ENCODE data around the gene GLB1L3.
"Not testable (repeated sequence)": the region's sequence is repeated elsewhere in the genome, so short reads cannot be mapped to it uniquely, and the experiment has no call there.

The GLB1L3 gene

GRCh38 chr11:134276396-134277182 lies 410 bp downstream of the GLB1L3 start:
- DNase-seq (ENCODE audit: low read depth): no peak

- no peak for DNase-seq (ENCODE audit: low read depth)
Measured at GRCh38 chr11:134277183-134278001, 1.2 kb downstream of the GLB1L3 start.

- no peak for DNase-seq (ENCODE audit: low read depth)
Measured at GRCh38 chr11:134278356-134278755, 2.2 kb downstream of the GLB1L3 start.

GRCh38 chr11:134281635-134282034 lies 5.5 kb downstream of the GLB1L3 start:
- DNase-seq (ENCODE audit: low read depth): not testable (repeated sequence)

GRCh38 chr11:134282121-134283045 lies 6.2 kb downstream of the GLB1L3 start:
- DNase-seq (ENCODE audit: low read depth): no peak

GRCh38 chr11:134283461-134284230 lies 7.5 kb downstream of the GLB1L3 start:
- DNase-seq (ENCODE audit: low read depth): no peak

GRCh38 chr11:134284349-134284748 lies 8.2 kb downstream of the GLB1L3 start:
- DNase-seq (ENCODE audit: low read depth): not testable (repeated sequence)

- DNase-seq (ENCODE audit: low read depth): no peak
Measured at GRCh38 chr11:134287561-134287960, 11.4 kb downstream of the GLB1L3 start.

- DNase-seq (ENCODE audit: low read depth): no peak
Measured at GRCh38 chr11:134288486-134288885, 12.3 kb downstream of the GLB1L3 start.

GRCh38 chr11:134289167-134289566 lies 13.0 kb downstream of the GLB1L3 start:
- DNase-seq (ENCODE audit: low read depth): no peak

- DNase-seq (ENCODE audit: low read depth): no peak
Measured at GRCh38 chr11:134289789-134290188, 13.6 kb downstream of the GLB1L3 start.

GRCh38 chr11:134290646-134291045 lies 14.5 kb downstream of the GLB1L3 start:
- no peak for DNase-seq (ENCODE audit: low read depth)

- no peak for DNase-seq (ENCODE audit: low read depth)
Measured at GRCh38 chr11:134291196-134291595, 15.0 kb downstream of the GLB1L3 start.

- no peak for DNase-seq (ENCODE audit: low read depth)
Measured at GRCh38 chr11:134292661-134293060, 16.5 kb downstream of the GLB1L3 start.

GRCh38 chr11:134293119-134294113 lies 17.2 kb downstream of the GLB1L3 start:
- no peak for DNase-seq (ENCODE audit: low read depth)

- DNase-seq (ENCODE audit: low read depth): no peak
Measured at GRCh38 chr11:134294664-134295063, 18.5 kb downstream of the GLB1L3 start.

- no peak for DNase-seq (ENCODE audit: low read depth)
Measured at GRCh38 chr11:134312223-134312622, 36.0 kb downstream of the GLB1L3 start.

GRCh38 chr11:134312807-134313206 lies 36.6 kb downstream of the GLB1L3 start:
- DNase-seq (ENCODE audit: low read depth): no peak

- DNase-seq (ENCODE audit: low read depth): no peak
Measured at GRCh38 chr11:134313379-134313778, 37.2 kb downstream of the GLB1L3 start.
